ENCODE measurements around the gene VPREB1. TPM values are rescaled to one million over a fixed set of nuclear protein-coding genes. Genes with fewer than 3 reads are reported as not detected.
"Not testable (repeated sequence)": the region's sequence is repeated elsewhere in the genome, so short reads cannot be mapped to it uniquely, and the experiment has no call there.

VPREB1 gene
- total RNA-seq, 1 experiment from 2014 or later, result not detected

DNA sequence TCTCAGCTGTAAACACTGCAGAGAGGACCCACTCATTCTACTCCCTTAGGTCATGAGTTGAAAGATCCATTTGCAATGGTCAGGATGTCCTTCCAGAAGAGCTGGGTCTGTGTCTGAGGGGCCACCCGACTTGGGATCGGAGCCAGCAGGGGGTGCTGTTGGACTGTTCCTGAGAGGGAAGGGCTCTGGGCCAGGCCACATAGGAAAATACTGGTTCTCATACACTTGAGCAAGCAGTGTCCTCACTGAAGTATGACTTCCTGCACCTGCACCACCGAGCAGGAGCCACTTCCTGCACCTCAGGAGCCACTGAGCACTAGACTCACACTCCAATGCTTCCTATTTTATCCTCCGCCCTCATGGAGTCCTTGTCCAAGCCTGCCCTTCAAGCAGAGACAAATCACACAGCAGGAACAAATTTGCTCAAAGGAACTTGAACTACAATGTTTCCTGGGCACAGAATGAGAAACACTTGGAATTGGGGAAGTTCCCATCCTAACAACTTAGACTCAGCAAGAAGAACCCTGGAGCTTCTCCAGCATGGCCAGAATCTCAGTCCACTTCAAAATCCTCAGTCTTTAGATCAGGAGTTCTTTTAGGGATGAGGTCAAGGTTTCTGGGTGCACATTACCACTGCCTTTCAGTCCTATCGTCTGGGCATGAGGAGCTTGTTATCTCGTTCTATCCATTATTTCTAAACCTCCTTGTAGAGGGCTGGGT is 36.6 kb upstream of the VPREB1 start:
- peaks cover 58% of the 10 kb centered on the region for H3K27me3 ChIP-seq (replicated peaks; ENCODE audit: insufficient read depth, low read depth, low read length, poor library complexity)
- intact Hi-C loops (cut with micrococcal nuclease; ENCODE audit: unreplicated experiment), result no loop called here
- DNase-seq (ENCODE audit: low spot score), result peak; percentile 65
- H3K36me3 ChIP-seq (ENCODE audit: insufficient read depth, low read length, poor library complexity, severe bottlenecking), result no peaks in the 10 kb centered on the region
- BruUV-seq (replicated peaks), result no TSS peak
- no peak overlapping the region for H3K27ac ChIP-seq (ENCODE audit: low read depth, low read length, poor library complexity, severe bottlenecking)
- no peak for TF ChIP-seq EZH2 (IDR thresholded peaks at IDR 0.05; ENCODE audit: borderline replicate concordance, low read depth, low read length, poor library complexity, severe bottlenecking)
- TF ChIP-seq, protein P1, sequence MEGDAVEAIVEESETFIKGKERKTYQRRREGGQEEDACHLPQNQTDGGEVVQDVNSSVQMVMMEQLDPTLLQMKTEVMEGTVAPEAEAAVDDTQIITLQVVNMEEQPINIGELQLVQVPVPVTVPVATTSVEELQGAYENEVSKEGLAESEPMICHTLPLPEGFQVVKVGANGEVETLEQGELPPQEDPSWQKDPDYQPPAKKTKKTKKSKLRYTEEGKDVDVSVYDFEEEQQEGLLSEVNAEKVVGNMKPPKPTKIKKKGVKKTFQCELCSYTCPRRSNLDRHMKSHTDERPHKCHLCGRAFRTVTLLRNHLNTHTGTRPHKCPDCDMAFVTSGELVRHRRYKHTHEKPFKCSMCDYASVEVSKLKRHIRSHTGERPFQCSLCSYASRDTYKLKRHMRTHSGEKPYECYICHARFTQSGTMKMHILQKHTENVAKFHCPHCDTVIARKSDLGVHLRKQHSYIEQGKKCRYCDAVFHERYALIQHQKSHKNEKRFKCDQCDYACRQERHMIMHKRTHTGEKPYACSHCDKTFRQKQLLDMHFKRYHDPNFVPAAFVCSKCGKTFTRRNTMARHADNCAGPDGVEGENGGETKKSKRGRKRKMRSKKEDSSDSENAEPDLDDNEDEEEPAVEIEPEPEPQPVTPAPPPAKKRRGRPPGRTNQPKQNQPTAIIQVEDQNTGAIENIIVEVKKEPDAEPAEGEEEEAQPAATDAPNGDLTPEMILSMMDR (conservative IDR thresholded peaks at IDR 0.05; ENCODE audit: low read depth, low read length), result peak; percentile 73
- ChIA-PET CTCF (interaction anchor here (0.6 kb wide), 1 partner anchor 90 kb away, joined by 4 read pairs; no protein-coding TSS in a partner anchor), POLR2A (ENCODE audit: low non-redundant PET) (interaction anchor here (0.6 kb wide), 1 partner anchor 398 kb away, joined by 3 read pairs; no protein-coding TSS in a partner anchor)
- no peaks in the 10 kb centered on the region for H3K4me1 ChIP-seq (ENCODE audit: insufficient read depth, low read length, poor library complexity, severe bottlenecking)
- H3K4me3 ChIP-seq (ENCODE audit: low read depth, low read length, poor library complexity, severe bottlenecking), result no peak overlapping the region
- no peaks in the 10 kb centered on the region for H3K9me3 ChIP-seq (ENCODE audit: low read depth, low read length, poor library complexity, severe bottlenecking)

DNA sequence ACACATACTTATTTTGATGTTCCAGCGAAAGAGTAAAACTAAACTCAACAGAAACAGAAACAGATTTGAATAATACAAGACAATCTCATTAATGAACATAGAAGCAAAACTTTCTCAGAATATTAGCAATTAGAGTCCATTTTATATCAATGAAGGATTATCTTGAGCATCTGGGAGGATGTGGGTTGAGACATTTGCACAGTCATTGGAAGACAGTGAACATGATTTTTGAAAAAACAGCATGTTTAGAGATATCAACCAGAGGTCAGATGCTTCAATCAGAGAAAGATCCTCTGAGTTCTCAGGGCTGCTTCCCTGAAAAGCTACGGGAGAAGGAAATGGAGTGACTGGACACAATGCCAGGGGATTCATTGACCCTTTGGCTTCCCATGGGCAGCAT is 35.9 kb upstream of the VPREB1 start:
- intact Hi-C loops (cut with micrococcal nuclease; ENCODE audit: unreplicated experiment), result no loop called here
- no TSS peak for BruUV-seq (replicated peaks)
- DNase-seq (ENCODE audit: low spot score), result no peak

DNA sequence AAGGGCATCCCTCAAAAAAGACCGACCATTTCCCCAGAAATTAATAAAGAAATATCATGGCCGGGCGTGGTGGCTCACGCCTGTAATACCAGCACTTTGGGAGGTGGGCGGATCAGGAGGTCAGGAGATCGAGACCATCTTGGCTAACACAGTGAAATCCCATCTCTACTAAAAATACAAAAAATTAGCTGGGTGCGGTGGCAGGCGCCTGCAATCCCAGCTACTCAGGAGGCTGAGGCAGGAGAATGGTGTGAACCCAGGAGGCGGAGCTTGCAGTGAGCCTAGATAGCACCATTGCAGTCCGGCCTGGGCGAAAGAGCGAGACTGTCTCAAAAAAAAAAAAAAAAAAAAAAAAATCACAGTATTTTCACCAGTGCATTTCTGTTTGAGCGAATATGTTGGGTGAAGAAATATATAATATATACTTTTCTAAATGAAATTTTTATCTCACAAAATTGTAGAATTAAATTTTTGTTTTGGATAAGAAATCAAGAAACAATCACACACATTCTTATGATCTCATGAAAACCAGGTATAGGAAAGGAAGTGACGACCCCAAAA is 35.4 kb upstream of the VPREB1 start:
- POLR2A ChIA-PET (ENCODE audit: low non-redundant PET); CTCF ChIA-PET; DNase-seq (ENCODE audit: low spot score); H3K9me3 ChIP-seq (ENCODE audit: low read depth, low read length, poor library complexity, severe bottlenecking); H3K27ac ChIP-seq (ENCODE audit: low read depth, low read length, poor library complexity, severe bottlenecking); H3K36me3 ChIP-seq (ENCODE audit: insufficient read depth, low read length, poor library complexity, severe bottlenecking); H3K4me3 ChIP-seq (ENCODE audit: low read depth, low read length, poor library complexity, severe bottlenecking); BruUV-seq (replicated peaks); intact Hi-C loops (cut with micrococcal nuclease; ENCODE audit: unreplicated experiment); H3K4me1 ChIP-seq (ENCODE audit: insufficient read depth, low read length, poor library complexity, severe bottlenecking): not testable (repeated sequence)
- peaks cover 56% of the 10 kb centered on the region for H3K27me3 ChIP-seq (replicated peaks; ENCODE audit: insufficient read depth, low read depth, low read length, poor library complexity)

More for the DNA sequence above, 35.9 kb upstream of the VPREB1 start:
- H3K27ac ChIP-seq (ENCODE audit: low read depth, low read length, poor library complexity, severe bottlenecking), result no peak overlapping the region
- H3K36me3 ChIP-seq (ENCODE audit: insufficient read depth, low read length, poor library complexity, severe bottlenecking), result no peaks in the 10 kb centered on the region
- H3K9me3 ChIP-seq (ENCODE audit: low read depth, low read length, poor library complexity, severe bottlenecking), result no peaks in the 10 kb centered on the region
- TF ChIP-seq, protein P1 (conservative IDR thresholded peaks at IDR 0.05; ENCODE audit: low read depth, low read length), result no peak
- TF ChIP-seq EZH2 (IDR thresholded peaks at IDR 0.05; ENCODE audit: borderline replicate concordance, low read depth, low read length, poor library complexity, severe bottlenecking), result no peak
- no peak overlapping the region for H3K4me3 ChIP-seq (ENCODE audit: low read depth, low read length, poor library complexity, severe bottlenecking)
- H3K4me1 ChIP-seq (ENCODE audit: insufficient read depth, low read length, poor library complexity, severe bottlenecking), result no peaks in the 10 kb centered on the region
- peaks cover 56% of the 10 kb centered on the region for H3K27me3 ChIP-seq (replicated peaks; ENCODE audit: insufficient read depth, low read depth, low read length, poor library complexity)
- ChIA-PET CTCF (no interaction called here), POLR2A (ENCODE audit: low non-redundant PET) (no interaction called here)
